GM23338 (cell line): Measurements from ENCODE around the gene ITGAV.

ENCODE experiments used
- CREB1 ChIP-seq: fragments of 250-450 bp; sonication (Bioruptor Pico); IDR thresholded peaks from 2 replicates; pipeline ENCODE4 v1.5.0; 2020; ENCODE audit warnings: low read depth, mild to moderate bottlenecking, moderate library complexity
- CTCF ChIP-seq, 2 experiments: fragments of 200-600 bp in 1 of 2; sonication (generic) in 1 of 2; conservative IDR thresholded peaks; 2 replicates each; pipeline versions ENCODE4 v1.5.1 to v1.6.1; 2016 to 2017; ENCODE audit warnings: antibody characterized with exemption in 2 of 2, low read depth in 2 of 2, mild to moderate bottlenecking in 2 of 2, moderate library complexity in 1 of 2
- ETS1 ChIP-seq: IDR thresholded peaks from 2 replicates; pipeline ENCODE4 v1.6.1; 2016; ENCODE audit warnings: antibody characterized with exemption
- EZH2 ChIP-seq: fragments of 200-600 bp; sonication (generic); IDR thresholded peaks from one replicate; pipeline ENCODE4 v1.8.0; 2017; ENCODE audit warnings: antibody characterized with exemption, mild to moderate bottlenecking, low read depth; ENCODE audit not compliant: unreplicated experiment
- EZH2phosphoT487 ChIP-seq: fragments of 200-600 bp; sonication (generic); IDR thresholded peaks from one replicate; pipeline ENCODE4 v1.8.1; 2018; ENCODE audit warnings: antibody characterized with exemption; ENCODE audit not compliant: unreplicated experiment
- JUNB ChIP-seq: IDR thresholded peaks from one replicate; pipeline ENCODE4 v1.6.1; 2016; ENCODE audit warnings: antibody characterized with exemption; ENCODE audit not compliant: unreplicated experiment
- NANOG ChIP-seq: IDR thresholded peaks from 2 replicates; pipeline ENCODE4 v1.6.1; 2016; ENCODE audit warnings: antibody characterized with exemption, borderline replicate concordance
- POLR2AphosphoS5 ChIP-seq: IDR thresholded peaks from 2 replicates; pipeline ENCODE4 v1.6.1; 2016; ENCODE audit warnings: antibody characterized with exemption, low read depth
- STAT1 ChIP-seq: IDR thresholded peaks from one replicate; pipeline ENCODE4 v1.6.1; 2016; ENCODE audit warnings: antibody characterized with exemption; ENCODE audit not compliant: unreplicated experiment
- ZNF114 ChIP-seq: fragments of 250-450 bp; sonication (Bioruptor Pico); IDR thresholded peaks from 2 replicates; pipeline ENCODE4 v1.5.0; 2020; ENCODE audit warnings: mild to moderate bottlenecking, moderate library complexity
- ZNF331 ChIP-seq: fragments of 250-450 bp; sonication (Bioruptor Pico); IDR thresholded peaks from 2 replicates; pipeline ENCODE4 v1.5.0; 2020; ENCODE audit warnings: low read depth, mild to moderate bottlenecking, moderate library complexity
- TF ChIP-seq, protein P1 (sequence below): IDR thresholded peaks from one replicate; pipeline ENCODE4 v1.6.1; 2018; ENCODE audit warnings: antibody characterized with exemption; ENCODE audit not compliant: unreplicated experiment

DNA sequence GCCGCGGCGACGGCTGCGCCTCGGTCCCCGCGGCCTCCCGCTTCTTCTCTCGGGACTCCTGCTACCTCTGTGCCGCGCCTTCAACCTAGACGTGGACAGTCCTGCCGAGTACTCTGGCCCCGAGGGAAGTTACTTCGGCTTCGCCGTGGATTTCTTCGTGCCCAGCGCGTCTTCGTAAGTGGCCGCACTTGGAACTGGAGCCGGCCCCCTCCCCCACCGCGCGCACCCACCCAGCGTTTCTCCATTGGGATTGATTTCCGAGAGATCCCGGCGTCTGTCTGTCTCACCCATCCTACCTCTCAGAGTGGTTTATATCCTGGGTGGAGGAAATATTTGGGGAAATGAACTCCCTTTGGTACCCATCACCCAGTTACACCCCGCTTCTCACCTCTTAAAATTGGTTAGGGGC lies 498 bp downstream of the ITGAV start:
- TF ChIP-seq CTCF (conservative IDR thresholded peaks at IDR 0.05; ENCODE audit: low read depth in 2 of 2), result no peak
- TF ChIP-seq, protein P1, sequence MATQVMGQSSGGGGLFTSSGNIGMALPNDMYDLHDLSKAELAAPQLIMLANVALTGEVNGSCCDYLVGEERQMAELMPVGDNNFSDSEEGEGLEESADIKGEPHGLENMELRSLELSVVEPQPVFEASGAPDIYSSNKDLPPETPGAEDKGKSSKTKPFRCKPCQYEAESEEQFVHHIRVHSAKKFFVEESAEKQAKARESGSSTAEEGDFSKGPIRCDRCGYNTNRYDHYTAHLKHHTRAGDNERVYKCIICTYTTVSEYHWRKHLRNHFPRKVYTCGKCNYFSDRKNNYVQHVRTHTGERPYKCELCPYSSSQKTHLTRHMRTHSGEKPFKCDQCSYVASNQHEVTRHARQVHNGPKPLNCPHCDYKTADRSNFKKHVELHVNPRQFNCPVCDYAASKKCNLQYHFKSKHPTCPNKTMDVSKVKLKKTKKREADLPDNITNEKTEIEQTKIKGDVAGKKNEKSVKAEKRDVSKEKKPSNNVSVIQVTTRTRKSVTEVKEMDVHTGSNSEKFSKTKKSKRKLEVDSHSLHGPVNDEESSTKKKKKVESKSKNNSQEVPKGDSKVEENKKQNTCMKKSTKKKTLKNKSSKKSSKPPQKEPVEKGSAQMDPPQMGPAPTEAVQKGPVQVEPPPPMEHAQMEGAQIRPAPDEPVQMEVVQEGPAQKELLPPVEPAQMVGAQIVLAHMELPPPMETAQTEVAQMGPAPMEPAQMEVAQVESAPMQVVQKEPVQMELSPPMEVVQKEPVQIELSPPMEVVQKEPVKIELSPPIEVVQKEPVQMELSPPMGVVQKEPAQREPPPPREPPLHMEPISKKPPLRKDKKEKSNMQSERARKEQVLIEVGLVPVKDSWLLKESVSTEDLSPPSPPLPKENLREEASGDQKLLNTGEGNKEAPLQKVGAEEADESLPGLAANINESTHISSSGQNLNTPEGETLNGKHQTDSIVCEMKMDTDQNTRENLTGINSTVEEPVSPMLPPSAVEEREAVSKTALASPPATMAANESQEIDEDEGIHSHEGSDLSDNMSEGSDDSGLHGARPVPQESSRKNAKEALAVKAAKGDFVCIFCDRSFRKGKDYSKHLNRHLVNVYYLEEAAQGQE, result no peak
- no peak for TF ChIP-seq POLR2AphosphoS5
- TF ChIP-seq EZH2, result no peak
- TF ChIP-seq NANOG, result no peak
- TF ChIP-seq EZH2phosphoT487, result no peak
- TF ChIP-seq STAT1, result no peak
- no peak for TF ChIP-seq JUNB
- TF ChIP-seq ZNF114 (CRISPR knock-in tag), result no peak
- no peak for TF ChIP-seq CREB1 (CRISPR knock-in tag)
- TF ChIP-seq ETS1, result no peak
- no peak for TF ChIP-seq ZNF331 (CRISPR knock-in tag)
